Skeletal muscle satellite cell (primary cell): ENCODE data around the gene JMJD7.

Experiments
- H3K27me3 ChIP-seq: 2 replicates; pipeline ENCODE4 v1.7.0; 2013; ENCODE audit warnings: low read length; ENCODE audit not compliant: control insufficient read depth, insufficient read depth
- H3K36me3 ChIP-seq: 2 replicates; pipeline ENCODE4 v1.7.0; 2013; ENCODE audit warnings: mild to moderate bottlenecking, control low read depth, low read length; ENCODE audit not compliant: insufficient read depth
- H3K4me1 ChIP-seq: 2 replicates; pipeline ENCODE4 v1.7.0; 2013; ENCODE audit warnings: low read length; ENCODE audit not compliant: control insufficient read depth, insufficient read depth
- H3K4me2 ChIP-seq: 2 replicates; pipeline ENCODE4 v1.7.0; 2013; ENCODE audit warnings: mild to moderate bottlenecking, low read length
- H3K4me3 ChIP-seq: 2 replicates; pipeline ENCODE4 v1.7.0; 2013; ENCODE audit warnings: low read length
- H3K9ac ChIP-seq: 2 replicates; pipeline ENCODE4 v1.7.0; 2013; ENCODE audit warnings: mild to moderate bottlenecking, low read depth, low read length, moderate library complexity
- H3K9me3 ChIP-seq: replicated peaks from 2 replicates; pipeline ENCODE4 v1.7.0; 2013; ENCODE audit warnings: mild to moderate bottlenecking, control low read depth, low read length

JMJD7 gene

DNA sequence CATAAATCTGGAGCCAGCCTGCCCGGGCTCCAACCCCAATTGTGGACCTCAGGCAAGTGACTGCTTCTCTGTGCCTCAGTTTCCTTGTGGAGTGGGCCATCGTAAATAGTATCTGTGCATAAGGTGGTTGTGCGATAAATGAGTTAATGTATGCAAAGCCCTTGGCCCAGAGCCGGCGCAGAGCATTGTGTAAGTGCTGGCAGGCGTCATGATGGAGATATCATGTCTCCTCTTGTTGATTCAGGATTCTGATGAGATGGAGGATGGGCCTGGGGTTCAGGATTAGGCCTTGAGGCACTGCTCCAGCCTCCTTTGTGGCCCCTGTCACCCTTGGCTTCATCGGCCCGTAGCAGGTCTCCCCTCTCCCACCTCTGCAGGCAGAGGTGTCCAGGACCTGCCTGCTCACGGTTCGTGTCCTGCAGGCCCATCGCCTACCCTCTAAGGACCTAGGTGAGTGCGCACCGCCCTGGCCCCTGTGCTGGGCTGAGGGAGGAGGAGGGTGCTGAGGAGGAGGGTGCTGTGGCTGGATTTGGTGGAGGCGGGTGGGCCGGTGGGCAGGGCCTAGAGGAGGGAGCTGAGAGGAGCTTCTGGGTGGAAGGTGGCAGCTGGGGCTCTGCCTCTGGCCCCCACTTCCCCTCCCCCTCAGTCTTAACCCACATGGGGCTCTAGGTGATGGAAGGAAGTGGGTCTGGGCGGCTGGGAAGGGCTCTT, 12.0 kb downstream of the JMJD7 start:
- Histone ChIP-seq H3K4me3 (no peak overlapping the region), H3K4me1 (no peaks in the 10 kb centered on the region), H3K4me2 (no peak overlapping the region), H3K27me3 (no peaks in the 10 kb centered on the region), H3K9ac (no peak overlapping the region), H3K36me3 (no peaks in the 10 kb centered on the region), H3K9me3 (no peaks in the 10 kb centered on the region)

DNA sequence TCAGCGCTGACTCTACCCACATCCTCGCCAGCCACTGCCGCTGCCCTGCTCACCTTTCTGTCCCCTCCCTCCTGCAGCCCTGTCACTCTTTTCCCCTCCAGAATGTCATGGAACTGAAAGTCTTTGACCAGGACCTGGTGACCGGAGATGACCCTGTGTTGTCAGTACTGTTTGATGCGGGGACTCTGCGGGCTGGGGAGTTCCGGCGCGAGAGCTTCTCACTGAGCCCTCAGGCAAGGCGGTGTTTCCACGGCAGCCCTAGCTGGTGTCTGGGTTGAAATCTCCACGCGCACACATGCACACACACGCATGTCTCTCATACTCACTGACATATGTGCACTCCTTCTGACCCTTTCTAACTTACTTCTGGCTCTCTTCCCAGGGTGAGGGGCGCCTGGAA, 12.8 kb downstream of the JMJD7 start:
- no peaks in the 10 kb centered on the region for H3K4me1 ChIP-seq
- no peaks in the 10 kb centered on the region for H3K27me3 ChIP-seq
- H3K4me2 ChIP-seq: no peak overlapping the region
- no peak overlapping the region for H3K9ac ChIP-seq
- H3K4me3 ChIP-seq: no peak overlapping the region
- H3K9me3 ChIP-seq: no peaks in the 10 kb centered on the region
- H3K36me3 ChIP-seq: no peaks in the 10 kb centered on the region

- Histone ChIP-seq H3K9me3 (no peaks in the 10 kb centered on the region), H3K27me3 (no peaks in the 10 kb centered on the region), H3K4me2 (no peak overlapping the region), H3K36me3 (no peaks in the 10 kb centered on the region), H3K4me3 (no peak overlapping the region), H3K9ac (no peak overlapping the region), H3K4me1 (no peaks in the 10 kb centered on the region)
Observed at GRCh38 chr15:41841131-41841530, 13.2 kb downstream of the JMJD7 start.

DNA sequence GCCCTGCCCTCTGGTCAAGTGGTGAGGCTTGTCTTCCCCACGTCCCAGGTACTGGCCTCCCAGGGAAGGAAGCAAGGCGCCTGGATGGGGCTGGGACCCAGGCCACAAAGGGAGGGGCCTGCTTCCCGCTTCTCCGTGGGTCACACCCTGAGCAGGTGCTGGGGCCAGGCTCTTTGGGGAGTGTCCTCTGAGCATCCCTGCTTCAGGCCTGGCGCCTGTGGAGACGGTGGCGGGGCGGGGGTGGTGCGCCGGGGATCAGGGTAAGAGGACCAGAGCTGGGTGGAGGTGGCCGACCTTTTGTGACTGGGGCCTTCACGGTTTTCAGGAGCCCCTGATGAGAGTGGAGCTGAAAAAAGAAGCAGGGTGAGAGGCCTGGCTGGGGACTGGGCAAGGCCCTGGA, 14.3 kb downstream of the JMJD7 start:
- no peak overlapping the region for H3K4me2 ChIP-seq
- H3K4me1 ChIP-seq: no peaks in the 10 kb centered on the region
- H3K9me3 ChIP-seq: no peaks in the 10 kb centered on the region
- no peak overlapping the region for H3K9ac ChIP-seq
- no peaks in the 10 kb centered on the region for H3K36me3 ChIP-seq
- H3K4me3 ChIP-seq: no peak overlapping the region
- no peaks in the 10 kb centered on the region for H3K27me3 ChIP-seq

DNA sequence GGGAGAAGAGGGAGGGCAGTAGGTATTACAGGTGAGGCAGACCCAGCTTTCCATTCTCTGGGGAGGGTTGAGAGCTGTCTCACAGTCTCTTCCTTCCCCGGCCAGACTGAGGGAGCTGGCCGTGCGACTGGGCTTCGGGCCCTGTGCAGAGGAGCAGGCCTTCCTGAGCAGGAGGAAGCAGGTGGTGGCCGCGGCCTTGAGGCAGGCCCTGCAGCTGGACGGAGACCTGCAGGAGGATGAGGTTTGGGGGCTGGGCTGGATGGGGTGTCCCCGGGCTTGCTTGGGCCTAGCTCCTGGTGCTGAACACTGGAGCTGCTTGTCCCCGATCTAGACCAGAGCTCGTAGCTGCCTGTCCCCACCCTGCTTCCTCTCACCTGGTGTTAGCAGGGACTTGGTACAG, 15.7 kb downstream of the JMJD7 start:
- H3K4me1 ChIP-seq: no peaks in the 10 kb centered on the region
- no peaks in the 10 kb centered on the region for H3K9me3 ChIP-seq
- H3K4me2 ChIP-seq: no peak overlapping the region
- no peaks in the 10 kb centered on the region for H3K36me3 ChIP-seq
- H3K4me3 ChIP-seq: no peak overlapping the region
- H3K9ac ChIP-seq: no peak overlapping the region
- H3K27me3 ChIP-seq: no peaks in the 10 kb centered on the region

- Histone ChIP-seq H3K4me3 (no peak overlapping the region), H3K4me2 (no peak overlapping the region), H3K9ac (no peak overlapping the region), H3K36me3 (no peaks in the 10 kb centered on the region), H3K27me3 (no peaks in the 10 kb centered on the region), H3K9me3 (no peaks in the 10 kb centered on the region), H3K4me1 (no peaks in the 10 kb centered on the region)
Observed at GRCh38 chr15:41844814-41845213, 16.9 kb downstream of the JMJD7 start.

- no peaks in the 10 kb centered on the region for H3K36me3 ChIP-seq
- no peaks in the 10 kb centered on the region for H3K9me3 ChIP-seq
- no peak overlapping the region for H3K4me2 ChIP-seq
- no peak overlapping the region for H3K9ac ChIP-seq
- no peak overlapping the region for H3K4me3 ChIP-seq
- H3K27me3 ChIP-seq: peaks cover 17% of the 10 kb centered on the region
- H3K4me1 ChIP-seq: no peaks in the 10 kb centered on the region
Observed at GRCh38 chr15:41847206-41847605, 19.3 kb downstream of the JMJD7 start.

DNA sequence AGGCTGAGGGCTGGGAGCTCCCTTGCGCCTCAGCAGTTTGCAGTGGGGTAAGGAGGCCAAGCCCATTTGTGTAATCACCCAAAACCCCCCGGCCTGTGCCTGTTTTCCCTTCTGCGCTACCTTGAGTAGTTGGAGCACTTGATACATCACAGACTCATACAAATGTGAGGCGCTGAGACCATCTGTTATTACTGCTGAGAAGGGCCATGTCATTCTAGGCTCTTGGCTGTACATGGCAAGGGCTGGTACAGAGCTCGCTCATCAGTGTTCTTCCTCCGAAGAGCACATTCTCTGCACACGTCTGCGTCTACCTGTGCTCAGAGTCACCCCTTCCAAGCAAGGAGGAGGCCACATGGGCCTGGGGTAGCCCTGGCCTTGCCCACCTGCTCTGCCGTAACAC, 20.1 kb downstream of the JMJD7 start:
- Histone ChIP-seq H3K4me3 (no peak overlapping the region), H3K4me1 (no peaks in the 10 kb centered on the region), H3K36me3 (no peaks in the 10 kb centered on the region), H3K9ac (no peak overlapping the region), H3K9me3 (no peaks in the 10 kb centered on the region), H3K27me3 (peaks cover 19% of the 10 kb centered on the region), H3K4me2 (no peak overlapping the region)

DNA sequence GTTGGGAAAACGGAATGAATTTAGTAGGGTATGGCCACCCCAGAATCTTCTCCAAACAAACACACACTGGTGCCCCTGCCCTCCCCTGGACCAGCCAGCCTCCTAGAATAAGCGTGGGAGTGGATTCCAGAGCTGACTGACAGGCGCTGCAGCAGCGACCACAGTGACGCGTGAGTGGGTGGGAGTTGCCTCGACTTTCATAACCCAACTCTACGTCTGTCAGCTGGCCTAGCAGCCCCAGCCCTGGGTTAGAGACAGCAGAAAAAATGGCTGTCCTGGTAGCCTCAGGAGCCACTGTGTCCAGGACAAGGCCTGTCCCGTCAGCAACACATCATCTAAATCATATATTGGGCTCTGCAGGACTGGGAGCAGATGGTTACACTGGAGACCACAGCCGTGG, 20.7 kb downstream of the JMJD7 start:
- no peaks in the 10 kb centered on the region for H3K36me3 ChIP-seq
- no peaks in the 10 kb centered on the region for H3K9me3 ChIP-seq
- H3K9ac ChIP-seq: no peak overlapping the region
- no peaks in the 10 kb centered on the region for H3K4me1 ChIP-seq
- H3K27me3 ChIP-seq: peaks cover 23% of the 10 kb centered on the region
- H3K4me3 ChIP-seq: no peak overlapping the region
- no peak overlapping the region for H3K4me2 ChIP-seq

GRCh38 chr15:41849204-41849603, 21.3 kb downstream of the JMJD7 start:
- Histone ChIP-seq H3K36me3 (no peaks in the 10 kb centered on the region), H3K4me3 (no peak overlapping the region), H3K27me3 (peaks cover 23% of the 10 kb centered on the region), H3K4me1 (no peaks in the 10 kb centered on the region), H3K4me2 (no peak overlapping the region), H3K9me3 (no peaks in the 10 kb centered on the region), H3K9ac (no peak overlapping the region)

DNA sequence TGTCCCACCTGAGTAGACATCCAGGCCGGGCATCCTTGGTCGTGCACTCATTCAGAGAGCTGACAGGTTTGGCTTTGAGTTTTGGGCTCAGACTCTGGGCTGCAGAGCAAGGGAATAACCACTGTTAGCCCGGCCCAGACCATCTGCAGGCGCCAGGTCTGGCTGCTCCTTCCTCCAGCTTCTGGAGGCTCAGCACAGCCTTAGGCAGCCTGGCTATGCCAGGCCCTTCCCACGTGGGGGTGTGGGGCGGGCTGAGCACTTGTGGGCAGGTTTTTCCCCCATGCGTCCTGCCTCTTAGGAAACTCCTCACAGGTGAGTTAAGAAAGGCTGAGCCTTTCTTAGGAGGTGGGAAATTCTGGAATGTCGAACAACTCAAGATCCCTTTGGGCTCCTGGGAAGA, 22.0 kb downstream of the JMJD7 start:
- H3K9ac ChIP-seq: no peak overlapping the region
- no peaks in the 10 kb centered on the region for H3K36me3 ChIP-seq
- peaks cover 29% of the 10 kb centered on the region for H3K27me3 ChIP-seq
- H3K4me1 ChIP-seq: no peaks in the 10 kb centered on the region
- H3K4me2 ChIP-seq: no peak overlapping the region
- H3K9me3 ChIP-seq: no peaks in the 10 kb centered on the region
- H3K4me3 ChIP-seq: no peak overlapping the region

DNA sequence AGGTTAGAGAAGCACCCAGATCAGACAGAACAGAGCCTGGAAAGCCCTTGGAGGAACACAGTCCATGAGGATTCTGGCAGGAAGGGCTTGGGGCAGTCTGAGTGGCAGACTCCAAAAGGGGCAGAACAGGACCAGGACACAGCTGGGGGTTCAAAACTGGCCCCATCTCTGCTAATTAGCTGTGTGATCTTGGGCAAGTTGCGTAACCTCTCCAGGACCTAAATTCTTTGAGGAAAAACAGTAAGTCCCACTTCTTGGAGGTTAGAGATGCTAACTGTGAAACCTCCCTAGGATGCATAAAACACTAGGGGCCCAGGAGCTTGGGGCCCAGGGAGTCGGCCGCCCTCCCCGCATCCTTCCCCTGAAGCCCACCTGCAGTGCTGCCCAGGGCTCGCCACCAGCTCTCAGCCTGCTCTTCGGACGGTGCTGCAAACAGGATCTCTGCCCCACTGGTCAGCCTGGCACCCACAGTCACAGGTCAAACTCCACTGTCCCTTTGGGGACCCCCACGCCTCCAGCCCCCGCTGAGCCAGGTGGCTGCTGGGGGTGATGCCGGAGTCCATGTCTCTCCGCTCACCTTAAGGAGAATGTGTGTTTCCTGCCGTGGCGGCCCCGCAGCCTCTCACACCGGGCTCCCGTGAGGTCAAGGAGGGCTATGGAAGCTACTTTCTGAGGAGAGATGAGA, 22.7 kb downstream of the JMJD7 start:
- Histone ChIP-seq H3K4me1 (no peaks in the 10 kb centered on the region), H3K4me3 (no peak overlapping the region), H3K9me3 (no peaks in the 10 kb centered on the region), H3K4me2 (no peak overlapping the region), H3K27me3 (peaks cover 34% of the 10 kb centered on the region), H3K9ac (no peak overlapping the region), H3K36me3 (no peaks in the 10 kb centered on the region)
